NT2/D1 (cell line): ENCODE results near the gene TMEM187.
A peak's percentile ranks its signal among the peaks of the same experiment; 100 is the strongest.

Experiments used
- DNase-seq: peaks from one replicate; pipeline ENCODE4 v3.0.0-alpha.2; 2011; ENCODE audit warnings: low read depth, low spot score
- H3K27me3 ChIP-seq: 2 replicates; pipeline ENCODE4 v1.6.0; 2011; ENCODE audit warnings: mild to moderate bottlenecking; ENCODE audit not compliant: insufficient read length, insufficient read depth
- H3K36me3 ChIP-seq: 2 replicates; pipeline ENCODE4 v1.6.1; 2011; ENCODE audit warnings: mild to moderate bottlenecking, low read length, mixed read lengths; ENCODE audit not compliant: insufficient read depth, insufficient read length
- H3K4me1 ChIP-seq: 2 replicates; pipeline ENCODE4 v1.5.1; 2011; ENCODE audit not compliant: insufficient read depth, insufficient read length
- H3K4me3 ChIP-seq: 2 replicates; pipeline ENCODE4 v1.5.1; 2011; ENCODE audit warnings: low read depth; ENCODE audit not compliant: insufficient read length
- H3K9ac ChIP-seq: 2 replicates; pipeline ENCODE4 v1.6.0; 2011; ENCODE audit warnings: low read depth; ENCODE audit not compliant: insufficient read length
- H3K9me3 ChIP-seq: 2 replicates; pipeline ENCODE4 v1.5.1; 2011; ENCODE audit warnings: mild to moderate bottlenecking, low read length; ENCODE audit not compliant: insufficient read depth
- SUZ12 ChIP-seq: IDR thresholded peaks from 2 replicates; pipeline ENCODE4 v1.6.1; 2011; ENCODE audit not compliant: insufficient read length, insufficient read depth; ENCODE audit errors: extremely low read depth
- YY1 ChIP-seq: IDR thresholded peaks from 2 replicates; pipeline ENCODE4 v1.6.1; 2011; ENCODE audit not compliant: insufficient read length, insufficient read depth
- ZNF274 ChIP-seq: IDR thresholded peaks from 2 replicates; pipeline ENCODE4 v1.6.1; 2011; ENCODE audit warnings: mild to moderate bottlenecking, low read depth, low read length

TMEM187 gene

GRCh38 chrX:153947009-153947769 lies 25.4 kb upstream of the TMEM187 start:
- Histone ChIP-seq H3K27me3 (no peaks in the 10 kb centered on the region), H3K4me1 (peaks cover 7% of the 10 kb centered on the region), H3K4me3 (no peak overlapping the region), H3K9ac (peak overlapping the region; percentile 10), H3K9me3 (no peaks in the 10 kb centered on the region), H3K36me3 (peaks cover 43% of the 10 kb centered on the region)
- TF ChIP-seq YY1, result no peak
- TF ChIP-seq SUZ12, result no peak
- no peak for TF ChIP-seq ZNF274
- DNase-seq, result no peak

- H3K4me1 ChIP-seq, result peaks cover 7% of the 10 kb centered on the region
- no peak for TF ChIP-seq YY1
- no peak for TF ChIP-seq SUZ12
- no peak for TF ChIP-seq ZNF274
- H3K9me3 ChIP-seq, result no peaks in the 10 kb centered on the region
- H3K27me3 ChIP-seq, result no peaks in the 10 kb centered on the region
- H3K36me3 ChIP-seq, result peaks cover 52% of the 10 kb centered on the region
- no peak overlapping the region for H3K4me3 ChIP-seq
- H3K9ac ChIP-seq, result no peak overlapping the region
- no peak for DNase-seq
These were observed 24.5 kb upstream of the TMEM187 start for GRCh38 chrX:153948002-153948466.

- no peak overlapping the region for H3K9ac ChIP-seq
- DNase-seq, result no peak
- H3K27me3 ChIP-seq, result no peaks in the 10 kb centered on the region
- H3K36me3 ChIP-seq, result peaks cover 62% of the 10 kb centered on the region
- H3K4me1 ChIP-seq, result peaks cover 3% of the 10 kb centered on the region
- no peaks in the 10 kb centered on the region for H3K9me3 ChIP-seq
- H3K4me3 ChIP-seq, result no peak overlapping the region
- no peak for TF ChIP-seq ZNF274
- TF ChIP-seq YY1, result no peak
- TF ChIP-seq SUZ12, result no peak
These were observed 23.4 kb upstream of the TMEM187 start for GRCh38 chrX:153948847-153949805.

DNA sequence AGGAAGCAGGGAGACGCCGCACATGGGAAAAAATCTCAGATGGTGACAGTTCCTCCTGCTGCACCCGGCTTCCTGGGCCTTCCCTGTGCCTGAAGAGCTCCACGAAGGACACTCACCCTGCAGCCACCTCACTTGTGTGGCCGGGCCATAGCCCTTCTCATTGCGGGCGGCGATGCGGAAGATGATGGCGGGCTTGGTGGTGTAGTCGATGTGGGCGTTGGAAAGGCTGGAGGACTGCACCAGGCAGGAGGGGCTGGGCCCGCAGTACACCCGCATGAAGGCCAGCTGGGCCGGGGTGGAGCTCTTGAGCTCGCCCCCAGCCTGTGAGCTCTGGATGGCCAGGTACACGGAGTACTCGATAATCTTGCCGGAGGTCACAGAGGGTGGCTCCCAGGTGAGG lies 22.4 kb upstream of the TMEM187 start:
- H3K9ac ChIP-seq, result no peak overlapping the region
- peaks cover 3% of the 10 kb centered on the region for H3K4me1 ChIP-seq
- TF ChIP-seq SUZ12 (no peak), ZNF274 (no peak), YY1 (no peak)
- no peak overlapping the region for H3K4me3 ChIP-seq
- DNase-seq, result no peak
- H3K36me3 ChIP-seq, result peaks cover 71% of the 10 kb centered on the region
- H3K9me3 ChIP-seq, result no peaks in the 10 kb centered on the region
- H3K27me3 ChIP-seq, result no peaks in the 10 kb centered on the region

DNA sequence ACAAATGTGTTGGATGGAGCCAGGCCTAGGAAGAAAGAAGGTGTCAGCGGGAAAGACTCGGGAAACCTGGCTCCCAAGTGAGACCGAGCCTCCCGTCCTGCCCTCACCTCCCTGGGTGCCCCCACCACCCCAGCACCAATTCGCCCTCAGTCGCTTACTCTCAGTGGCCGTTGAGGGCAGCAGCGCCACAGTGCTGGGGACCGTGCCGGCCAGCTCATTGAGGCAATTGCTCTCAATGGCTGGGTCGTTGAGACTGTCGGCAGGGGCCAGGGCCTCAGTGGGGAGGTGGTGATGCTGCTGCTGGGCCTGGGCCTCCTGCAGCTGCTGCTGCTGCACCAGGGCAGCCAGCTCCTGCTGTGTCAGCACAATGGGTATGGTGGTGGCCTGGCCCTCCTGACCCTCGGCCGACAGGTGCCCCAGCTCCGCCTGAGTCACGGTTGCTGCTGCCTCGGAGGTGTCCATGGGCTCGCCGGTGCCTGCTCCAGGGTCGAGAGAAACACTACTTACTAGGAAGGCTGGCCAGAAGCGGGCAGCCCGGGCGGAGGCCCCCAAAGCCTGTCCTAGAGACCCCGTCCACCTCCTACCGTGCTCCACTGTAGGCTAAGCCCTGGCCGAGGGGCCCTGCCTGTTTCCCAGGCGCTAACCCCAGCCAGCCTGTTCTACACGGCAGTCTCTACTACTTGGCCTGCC lies 20.7 kb upstream of the TMEM187 start:
- no peak for DNase-seq
- Histone ChIP-seq H3K27me3 (no peaks in the 10 kb centered on the region), H3K4me3 (no peak overlapping the region), H3K4me1 (peaks cover 3% of the 10 kb centered on the region), H3K9me3 (no peaks in the 10 kb centered on the region), H3K36me3 (peaks cover 80% of the 10 kb centered on the region), H3K9ac (no peak overlapping the region)
- TF ChIP-seq ZNF274 (no peak), SUZ12 (no peak), YY1 (no peak)

GRCh38 chrX:153952373-153953026 lies 20.1 kb upstream of the TMEM187 start:
- H3K4me3 ChIP-seq, result no peak overlapping the region
- no peaks in the 10 kb centered on the region for H3K27me3 ChIP-seq

More at GRCh38 chrX:153952373-153953026, 20.1 kb upstream of the TMEM187 start:
- no peak for DNase-seq
- Histone ChIP-seq H3K9ac (no peak overlapping the region), H3K36me3 (peaks cover 82% of the 10 kb centered on the region), H3K9me3 (no peaks in the 10 kb centered on the region), H3K4me1 (peaks cover 2% of the 10 kb centered on the region)
- TF ChIP-seq YY1 (no peak), SUZ12 (no peak), ZNF274 (no peak)
